Measurements from ENCODE around the gene FBXO34.

The FBXO34 gene, protein sequence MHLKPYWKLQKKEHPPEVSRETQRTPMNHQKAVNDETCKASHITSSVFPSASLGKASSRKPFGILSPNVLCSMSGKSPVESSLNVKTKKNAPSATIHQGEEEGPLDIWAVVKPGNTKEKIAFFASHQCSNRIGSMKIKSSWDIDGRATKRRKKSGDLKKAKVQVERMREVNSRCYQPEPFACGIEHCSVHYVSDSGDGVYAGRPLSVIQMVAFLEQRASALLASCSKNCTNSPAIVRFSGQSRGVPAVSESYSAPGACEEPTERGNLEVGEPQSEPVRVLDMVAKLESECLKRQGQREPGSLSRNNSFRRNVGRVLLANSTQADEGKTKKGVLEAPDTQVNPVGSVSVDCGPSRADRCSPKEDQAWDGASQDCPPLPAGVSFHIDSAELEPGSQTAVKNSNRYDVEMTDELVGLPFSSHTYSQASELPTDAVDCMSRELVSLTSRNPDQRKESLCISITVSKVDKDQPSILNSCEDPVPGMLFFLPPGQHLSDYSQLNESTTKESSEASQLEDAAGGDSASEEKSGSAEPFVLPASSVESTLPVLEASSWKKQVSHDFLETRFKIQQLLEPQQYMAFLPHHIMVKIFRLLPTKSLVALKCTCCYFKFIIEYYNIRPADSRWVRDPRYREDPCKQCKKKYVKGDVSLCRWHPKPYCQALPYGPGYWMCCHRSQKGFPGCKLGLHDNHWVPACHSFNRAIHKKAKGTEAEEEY

DNA sequence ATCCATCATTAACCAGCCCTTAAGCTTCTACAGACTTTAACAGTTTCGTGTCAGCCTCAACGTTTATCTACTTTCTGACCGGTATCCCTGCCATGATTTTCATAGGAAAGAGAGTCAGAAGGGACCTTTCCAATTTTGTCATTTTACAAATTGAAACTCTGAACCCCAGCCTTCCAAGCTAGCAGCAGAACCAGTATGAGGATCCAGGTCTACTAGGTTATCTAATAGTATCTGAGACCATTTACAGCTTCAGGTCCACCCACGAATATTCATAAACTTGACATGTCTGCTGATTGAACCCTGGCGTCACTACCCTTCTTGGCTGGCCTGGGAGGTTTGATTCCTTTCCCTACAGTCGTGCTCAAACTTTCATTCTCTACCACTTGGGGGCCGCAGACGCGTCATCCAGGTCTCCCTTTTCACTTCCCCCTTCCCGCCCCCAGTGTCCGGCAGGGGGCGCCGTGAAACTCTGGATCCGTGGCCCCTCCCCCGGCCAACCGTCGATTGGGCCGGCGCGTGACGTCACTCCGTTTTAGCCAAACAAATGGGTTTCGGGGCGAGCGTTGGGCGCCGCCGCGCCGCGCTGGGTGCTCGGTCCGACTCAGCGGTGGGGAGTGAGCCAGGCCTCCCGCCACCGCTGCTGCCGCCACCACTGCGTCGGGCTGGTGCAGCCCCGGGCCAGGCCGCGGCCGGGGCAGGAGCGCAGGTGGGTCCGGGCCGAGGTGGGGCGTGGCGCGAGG, at the start of gene FBXO34:
FBXO34 (plus strand) TSS at position 590 of the 740 bp plus-strand sequence. CDS start 78,970 bp downstream, outside the sequence.
- peak; percentile 97 to 99 for DNase-seq

DNA sequence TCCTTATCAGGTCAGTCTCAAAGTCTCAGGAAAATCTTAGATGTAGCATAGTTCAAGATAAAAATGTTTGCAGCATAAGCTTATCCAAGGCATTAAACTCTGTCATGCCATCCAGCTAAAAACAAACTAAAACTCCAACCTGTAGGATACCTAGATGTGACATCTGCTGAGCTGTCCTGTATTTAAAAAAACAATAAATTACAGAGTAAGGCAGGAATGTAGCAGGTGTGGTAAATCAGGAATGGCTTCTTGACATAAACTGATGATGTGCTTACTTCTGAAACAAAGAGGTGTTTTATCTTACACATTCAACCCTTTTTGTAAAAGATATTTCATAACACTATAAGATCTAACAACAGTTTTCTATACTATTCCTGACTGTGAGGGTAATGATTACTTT, 49.3 kb upstream of the FBXO34 start:
- DNase-seq = no peak

DNA sequence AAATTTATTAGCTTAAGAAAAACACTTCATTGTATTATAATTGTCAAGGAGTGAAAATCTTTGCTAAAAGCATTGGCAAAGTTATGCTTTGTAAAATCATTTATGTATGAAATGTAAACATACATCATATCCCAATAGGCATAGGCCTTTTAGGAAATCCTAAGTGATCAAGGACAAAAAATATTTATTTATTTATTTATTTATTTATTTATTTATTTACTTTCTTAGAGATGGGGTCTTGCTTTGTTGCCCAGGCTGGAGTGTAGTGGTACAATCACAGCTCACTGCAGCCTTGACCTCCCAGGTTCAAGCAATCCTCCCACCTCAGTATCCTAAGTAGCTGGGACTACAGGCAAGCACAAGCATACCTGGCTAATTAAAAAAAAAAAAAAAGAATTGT, 47.9 kb upstream of the FBXO34 start:
- DNase-seq = no peak

DNA sequence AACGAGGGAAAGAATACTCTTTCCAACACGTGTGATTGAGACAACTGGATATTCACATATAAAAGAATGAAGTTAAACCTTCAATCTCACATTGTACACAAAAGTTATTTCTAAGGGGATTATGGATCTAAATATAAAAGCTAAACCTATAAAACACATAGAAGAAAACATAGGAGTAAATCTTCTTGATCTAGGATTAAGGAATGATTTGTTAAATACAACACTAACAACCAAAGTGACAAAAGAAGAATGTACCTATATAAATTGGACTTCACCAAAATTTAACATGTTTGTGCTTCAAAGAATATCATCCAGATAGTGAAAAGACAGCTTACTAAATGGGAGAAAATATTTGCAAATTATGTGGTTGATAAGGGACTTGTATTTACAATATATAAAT, 43.0 kb upstream of the FBXO34 start:
- DNase-seq = no peak

DNA sequence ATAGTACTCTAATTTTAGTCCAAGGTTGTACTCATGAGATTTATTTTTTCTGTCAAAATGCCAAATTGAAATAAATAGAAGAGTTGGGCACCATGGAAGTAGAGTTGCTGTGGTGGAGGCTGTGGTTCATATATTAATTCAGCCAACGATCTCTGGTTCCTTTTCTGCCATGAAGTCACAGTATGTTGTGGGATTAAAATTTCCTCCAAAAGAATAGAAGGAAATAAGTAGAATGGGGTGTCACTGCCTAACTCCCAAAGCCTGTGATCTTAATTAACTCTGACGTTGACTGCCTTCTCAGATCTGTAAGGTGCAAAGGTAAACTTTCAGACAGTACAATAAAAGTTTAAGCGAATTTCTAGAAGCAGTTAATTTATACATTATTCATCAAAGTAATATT, 37.6 kb upstream of the FBXO34 start:
- DNase-seq = no peak

DNA sequence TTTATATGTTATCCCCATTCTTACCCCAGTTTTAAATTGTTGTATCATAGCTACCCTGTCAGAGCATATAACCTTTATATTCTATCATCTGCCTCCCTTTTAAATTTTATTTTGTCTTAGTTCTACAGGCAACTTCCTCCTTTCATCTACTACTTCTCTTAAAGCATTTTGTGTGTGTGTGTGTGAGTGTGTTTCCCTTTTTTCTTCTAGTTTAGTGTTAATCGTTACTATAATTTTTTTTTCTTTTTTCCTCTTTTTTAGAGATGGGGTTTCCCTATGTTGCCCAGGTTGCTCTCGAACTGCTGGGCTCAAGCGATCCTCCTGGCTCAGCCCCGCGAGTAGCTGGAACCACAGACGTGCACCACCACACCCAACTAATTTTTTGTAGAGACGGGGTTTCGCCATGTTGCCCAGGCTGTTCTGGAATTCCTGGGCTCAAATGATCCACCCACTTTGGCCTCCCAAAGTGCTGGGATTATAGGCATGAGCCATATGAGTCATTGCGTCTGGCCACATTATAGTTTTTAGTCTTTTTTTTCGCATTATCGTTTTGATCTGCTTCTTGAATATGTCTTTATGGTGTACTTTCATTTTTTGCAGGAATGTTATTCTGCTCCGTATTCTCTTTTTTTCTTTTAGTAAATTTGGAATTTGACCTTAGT, 33.1 kb upstream of the FBXO34 start:
- no peak for DNase-seq

DNA sequence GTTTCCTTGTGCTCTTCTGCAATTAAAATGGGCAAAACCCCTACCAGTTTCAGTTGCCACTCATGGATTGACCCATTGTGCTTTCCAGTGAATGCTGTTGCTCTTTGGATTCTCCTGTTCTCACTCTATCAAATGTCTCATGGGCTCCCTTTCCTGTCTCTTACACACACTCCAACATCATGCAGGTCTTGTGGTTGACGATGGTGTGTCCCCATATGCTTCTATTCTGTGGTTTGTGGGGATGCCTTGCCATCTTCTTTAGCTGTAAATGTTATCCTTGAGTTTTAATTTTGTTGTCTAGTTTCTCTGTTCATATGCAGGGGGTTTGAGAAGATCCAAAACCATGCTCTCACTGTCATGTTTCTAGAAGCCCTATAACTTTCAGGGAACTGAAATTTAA, 31.9 kb upstream of the FBXO34 start:
- no peak for DNase-seq

DNA sequence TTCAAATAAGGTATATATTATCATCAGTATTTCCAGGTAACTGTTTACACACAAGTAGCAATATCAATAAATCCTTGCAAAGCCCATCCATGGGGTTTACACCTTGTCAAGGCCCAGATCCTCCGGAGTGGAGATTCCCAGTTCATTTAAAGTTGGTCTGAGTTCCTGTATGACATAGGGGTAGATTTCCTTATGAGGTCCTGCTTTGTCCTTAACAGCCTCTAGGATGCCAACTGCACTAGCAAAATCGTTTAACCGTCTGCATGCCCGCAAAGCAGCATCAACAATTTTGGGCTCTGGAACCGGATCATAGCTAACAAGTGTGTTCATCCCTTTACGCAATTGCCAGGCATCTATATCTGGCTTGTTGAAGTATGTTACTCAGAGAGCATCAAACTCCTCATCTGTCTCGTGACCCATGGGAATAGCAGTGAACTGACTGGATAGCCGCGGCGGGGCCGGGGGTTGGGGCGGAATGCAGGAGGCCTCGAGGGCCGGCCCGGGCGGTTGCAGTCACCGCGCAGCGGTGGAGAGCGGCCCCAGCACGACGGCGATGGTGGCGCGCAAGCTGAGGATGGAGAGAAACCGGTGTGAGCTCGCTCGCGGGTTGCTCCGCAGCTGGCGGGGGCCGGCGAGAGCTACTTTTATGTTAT, 30.6 kb upstream of the FBXO34 start:
- DNase-seq = no peak

DNA sequence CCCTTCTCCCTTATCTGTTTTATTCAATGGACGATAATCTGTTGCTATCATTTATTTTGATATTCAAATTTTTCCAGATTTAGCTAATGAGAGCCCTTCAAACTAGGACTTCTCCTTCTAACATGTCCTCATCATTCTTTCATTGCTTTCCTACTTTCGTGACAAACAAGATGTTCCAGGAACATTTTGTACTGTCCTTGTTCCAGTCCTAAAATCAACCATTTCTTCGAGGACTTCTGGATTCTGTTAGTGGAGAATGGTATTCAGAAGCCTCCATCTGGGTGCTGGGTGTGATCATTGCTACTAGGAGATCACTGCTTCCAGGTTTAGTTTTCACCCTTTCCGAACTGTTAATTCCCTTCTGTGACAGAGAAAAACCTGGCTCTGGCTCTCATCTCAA, 29.5 kb upstream of the FBXO34 start:
- DNase-seq = no peak

DNA sequence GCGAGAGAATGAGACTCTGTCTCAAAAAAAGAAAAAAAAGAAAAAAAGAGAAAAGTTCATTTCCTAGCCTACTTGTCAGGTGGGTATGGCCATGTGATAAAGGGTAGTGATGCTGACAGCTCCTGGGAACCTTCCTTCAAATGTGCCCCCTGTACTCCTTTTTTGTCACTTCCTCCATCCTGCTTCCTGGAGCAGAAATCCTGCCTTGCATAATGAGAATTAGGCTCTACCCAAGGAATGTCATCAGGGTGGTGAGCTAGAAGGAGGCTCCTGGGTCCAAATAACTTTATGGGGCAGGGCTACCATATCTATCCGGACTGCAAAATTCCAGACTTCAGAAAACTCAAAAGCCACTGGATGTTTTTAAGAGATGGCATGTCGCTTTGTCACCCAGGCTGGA, 27.8 kb upstream of the FBXO34 start:
- no peak for DNase-seq

DNA sequence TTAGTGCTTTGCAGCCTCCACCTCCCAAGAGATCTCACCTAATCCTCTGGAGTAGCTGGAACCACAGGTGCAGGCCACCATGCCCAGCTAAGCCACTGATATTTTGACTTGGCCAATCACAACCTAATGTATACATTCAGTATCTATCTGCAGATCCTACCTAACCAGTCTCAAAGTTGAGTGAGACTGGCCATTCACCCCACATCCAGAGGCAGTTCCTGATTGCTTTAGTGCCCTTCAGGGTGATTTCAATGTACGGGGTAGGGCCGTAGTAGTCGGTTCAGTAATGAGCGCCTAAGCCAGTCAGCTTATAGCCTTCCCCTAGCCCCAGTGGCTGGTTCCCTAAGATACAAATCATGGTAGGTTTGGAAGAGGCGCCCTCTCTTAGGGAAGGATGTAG, 27.4 kb upstream of the FBXO34 start:
- no peak for DNase-seq

DNA sequence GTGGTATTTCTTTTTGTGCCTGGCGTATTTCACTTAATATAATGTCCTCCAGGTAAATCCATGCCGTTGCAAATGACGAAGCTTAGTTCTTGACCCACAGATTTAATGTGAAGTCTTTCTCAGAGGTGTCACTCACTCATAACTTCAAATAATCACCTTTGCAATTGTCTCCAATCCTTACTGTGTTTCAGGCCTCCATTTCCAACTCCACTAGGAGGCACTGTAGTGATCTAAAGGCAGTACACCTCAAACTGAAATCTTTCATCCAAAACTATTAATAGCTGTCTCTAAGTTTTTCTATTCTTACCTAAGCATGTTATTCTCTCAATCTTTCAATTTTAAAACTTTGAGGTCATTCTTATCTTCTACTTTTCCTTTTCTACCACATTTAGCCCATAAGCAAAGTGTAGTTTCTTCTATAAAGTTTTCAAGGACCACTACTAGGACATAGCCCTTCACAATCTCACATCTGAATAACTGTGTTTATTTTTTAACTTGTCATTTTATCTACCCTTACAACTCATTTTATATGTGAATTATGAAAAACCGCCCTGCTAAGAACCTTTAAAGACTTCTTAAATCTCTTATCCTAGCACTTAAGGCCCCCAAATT, 25.5 kb upstream of the FBXO34 start:
- no peak for DNase-seq

DNA sequence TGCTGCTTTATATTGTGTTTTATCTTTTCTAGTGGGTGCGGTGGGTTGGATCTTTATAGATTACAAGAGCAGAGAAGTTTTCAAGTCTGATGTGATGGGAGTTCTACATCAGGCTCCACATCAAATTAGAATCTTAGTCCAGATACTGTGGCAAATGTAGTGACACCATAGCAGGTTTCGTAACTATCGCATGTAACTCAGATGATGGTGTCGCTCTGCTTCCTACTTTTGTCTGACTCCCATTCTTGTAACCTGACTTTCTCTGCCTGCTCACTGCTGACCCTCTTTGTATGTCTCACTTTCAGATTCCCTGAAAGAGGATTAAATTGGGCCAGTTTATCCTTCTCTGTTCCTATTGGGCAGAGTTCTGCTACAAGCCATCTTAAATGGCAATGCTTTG, 22.8 kb upstream of the FBXO34 start:
- DNase-seq = no peak

DNA sequence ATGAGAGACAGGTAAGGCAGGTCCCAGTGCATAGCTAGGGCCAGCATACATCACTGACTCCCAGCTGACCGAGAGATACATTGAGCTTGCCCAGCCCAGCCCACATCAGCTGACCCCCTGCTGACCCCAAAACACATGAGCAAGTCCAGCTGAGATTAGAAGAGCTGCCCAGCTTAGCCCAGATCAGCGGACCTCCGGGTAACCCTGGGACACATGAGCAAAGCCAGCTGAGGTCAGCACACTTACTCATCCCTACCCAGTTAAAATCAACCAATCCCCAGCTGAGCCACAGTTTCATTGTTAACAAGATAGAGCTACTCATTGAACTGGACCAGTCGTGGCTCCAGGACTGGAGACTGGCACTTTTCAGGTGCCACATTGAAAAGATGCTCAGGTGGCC, 21.8 kb upstream of the FBXO34 start:
- no peak for DNase-seq

DNA sequence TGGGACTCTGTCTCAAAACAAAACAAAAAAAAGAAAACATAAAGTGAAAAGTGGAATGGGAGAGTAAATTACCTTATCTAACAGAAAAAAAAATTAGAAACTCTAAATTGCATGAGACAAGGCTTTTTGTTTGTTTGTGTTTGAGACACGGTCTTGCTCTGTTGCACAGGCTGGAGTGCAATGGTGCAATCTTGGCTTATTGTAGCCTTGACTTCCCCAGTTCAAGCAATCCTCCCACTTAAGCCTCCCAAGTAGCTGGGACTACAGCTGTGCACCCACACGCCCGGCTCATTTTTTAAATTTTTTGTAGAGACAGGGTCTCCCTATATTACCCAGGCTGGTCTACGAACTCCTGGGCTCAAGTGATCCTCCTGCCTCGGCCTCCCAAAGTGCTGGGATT, 17.9 kb upstream of the FBXO34 start:
- DNase-seq = no peak

DNA sequence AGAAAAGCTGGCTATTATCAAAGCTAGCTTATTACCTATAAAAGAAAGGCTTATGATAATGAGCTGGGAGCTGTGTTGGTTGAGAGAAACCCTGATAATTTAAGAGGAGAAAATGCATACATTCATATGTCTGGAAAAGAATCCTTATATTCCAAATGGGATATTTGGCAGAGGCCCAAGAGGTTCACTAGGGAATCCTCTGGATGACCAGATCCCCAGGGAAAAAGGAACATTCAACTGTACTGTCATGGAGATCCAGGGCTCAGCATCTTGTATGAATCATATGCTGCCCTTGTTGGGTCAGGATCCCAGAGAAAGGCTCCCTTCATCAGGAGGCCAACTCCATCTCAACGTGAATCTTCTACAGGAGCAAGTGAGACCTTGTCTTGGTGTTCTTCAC, 16.6 kb upstream of the FBXO34 start:
- no peak for DNase-seq

DNA sequence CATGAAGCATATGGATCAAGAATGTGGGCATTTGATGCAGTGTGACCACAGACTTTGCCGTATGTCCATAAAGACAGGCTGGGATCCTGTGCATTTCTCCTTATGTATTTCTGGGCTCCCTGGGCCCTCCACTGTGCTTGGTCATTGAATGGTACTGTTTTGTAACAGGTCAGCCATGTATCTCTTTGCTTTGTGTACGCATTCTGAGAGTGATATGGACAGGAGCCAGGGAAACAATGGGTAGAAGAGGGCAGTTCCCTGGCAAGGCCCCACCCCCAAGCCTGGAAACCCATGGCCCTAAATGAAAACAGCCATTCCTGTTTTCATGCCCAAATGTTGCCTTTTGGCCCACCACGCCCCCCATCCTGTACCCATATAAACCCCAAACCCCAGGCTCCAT, 15.2 kb upstream of the FBXO34 start:
- DNase-seq = no peak

DNA sequence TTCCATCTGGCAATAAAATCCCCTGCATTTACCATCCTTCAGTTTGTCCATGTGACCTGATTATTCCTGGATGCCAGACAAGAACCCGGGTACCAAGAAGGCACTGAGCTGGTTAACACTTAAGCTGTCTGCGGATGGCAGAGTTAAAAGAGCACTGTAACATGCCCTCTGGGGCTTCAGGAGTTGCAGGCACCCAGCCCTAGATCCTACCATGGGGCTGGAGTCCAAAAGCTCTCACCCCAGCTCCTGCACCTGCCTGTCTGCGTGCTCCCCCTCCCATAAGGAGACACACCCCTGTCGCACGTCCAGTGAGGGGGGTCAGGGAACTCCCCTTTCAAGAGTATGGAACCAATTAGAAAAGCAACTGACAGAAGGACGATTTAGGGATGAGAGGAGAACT, 14.6 kb upstream of the FBXO34 start:
- no peak for DNase-seq

DNA sequence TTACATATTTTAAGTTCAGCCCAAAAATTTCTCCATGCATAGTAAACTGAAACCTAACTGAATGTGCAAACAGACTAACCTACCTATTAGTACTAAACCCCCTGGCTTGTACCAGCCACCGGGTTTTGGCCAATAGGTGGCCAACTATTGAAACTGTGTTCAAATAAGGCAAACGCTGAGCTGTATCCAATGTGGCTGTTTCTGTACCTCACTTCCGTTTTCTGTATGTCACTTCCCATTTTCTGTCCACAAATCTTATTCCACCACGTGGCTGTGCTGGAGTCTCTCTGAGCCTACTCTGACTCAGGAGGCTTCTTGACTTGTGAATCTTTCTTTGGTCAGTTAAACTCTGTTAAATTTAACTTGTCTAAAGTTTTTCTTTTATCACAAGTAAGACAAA, 6.0 kb upstream of the FBXO34 start:
- no peak for DNase-seq

DNA sequence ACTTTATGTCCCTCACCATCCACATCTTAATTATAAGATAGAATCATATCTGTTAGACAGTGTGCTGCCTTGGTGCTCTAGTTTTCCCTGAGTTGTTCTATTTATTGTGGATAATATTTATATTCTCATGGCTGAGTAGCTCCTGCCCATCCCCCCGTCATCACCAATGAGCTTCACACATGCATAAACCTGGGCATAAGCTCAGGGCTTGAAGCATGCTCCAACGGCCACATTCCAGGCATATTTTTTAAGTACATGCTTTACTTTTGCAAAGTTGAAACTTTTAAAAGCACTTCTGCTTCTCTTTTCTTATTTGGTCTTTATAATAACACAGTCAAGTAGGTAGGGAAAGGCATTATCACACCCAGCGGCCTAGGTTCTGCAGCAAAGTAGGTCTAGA, 3.4 kb upstream of the FBXO34 start:
- no peak for DNase-seq

DNA sequence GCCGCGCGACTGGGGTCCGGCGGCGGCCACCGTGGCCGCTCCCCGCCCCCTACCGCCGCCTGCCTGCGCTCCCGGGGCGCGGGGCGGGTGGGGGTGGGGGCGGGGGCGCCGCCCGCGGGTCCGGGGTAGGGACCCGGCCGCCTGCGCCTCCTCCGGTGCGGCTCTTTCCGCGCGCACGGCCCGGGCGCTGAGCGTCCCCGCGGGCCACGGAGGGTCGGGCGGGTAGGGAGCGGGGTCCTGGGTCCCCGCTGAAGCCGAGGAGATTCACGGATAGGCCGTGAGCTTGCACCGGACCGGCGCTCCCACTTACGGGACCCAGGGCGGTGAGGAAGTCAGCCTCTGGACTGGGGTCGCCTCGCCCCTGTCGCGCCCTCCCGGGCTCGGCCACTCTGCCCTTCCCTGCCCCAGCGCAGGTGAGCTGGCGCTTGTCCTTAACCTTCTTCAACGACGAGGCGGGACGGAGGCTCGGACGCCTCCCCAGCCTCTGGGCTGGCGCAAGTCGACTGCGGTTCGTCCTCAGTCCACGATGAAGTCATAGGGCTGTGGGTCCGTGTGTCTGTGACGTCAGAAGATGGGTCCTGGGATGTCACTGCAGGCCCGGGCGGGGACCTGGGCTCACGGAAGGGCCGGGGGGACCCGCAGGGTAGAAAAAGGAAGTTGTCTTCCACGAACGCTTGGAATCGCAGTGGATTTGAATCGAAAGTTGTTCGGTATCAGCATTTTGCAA, 514 bp downstream of the FBXO34 start:
- DNase-seq = peak; percentile 44 to 56

DNA sequence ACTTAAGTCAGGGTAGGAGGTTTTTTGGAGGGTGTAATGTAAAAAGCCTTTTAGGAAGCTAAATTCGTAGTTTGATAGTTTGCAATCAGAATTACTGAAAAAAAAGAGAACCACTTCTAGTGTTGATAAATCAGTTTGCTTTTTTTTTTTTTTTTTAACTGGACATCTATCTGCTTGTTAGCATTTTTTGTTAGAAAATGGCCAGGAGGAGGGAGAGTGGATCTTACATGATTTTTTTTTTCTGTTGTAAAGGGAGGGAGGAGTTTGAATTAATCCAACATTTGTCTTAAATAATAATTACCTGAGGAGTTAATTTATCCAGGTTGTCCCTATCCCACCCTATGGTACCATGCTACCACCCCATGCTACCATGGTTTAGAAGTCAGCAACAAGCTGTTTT, 1.2 kb downstream of the FBXO34 start:
- DNase-seq = no peak
